Measurements from ENCODE around the gene SIGLEC7. TPM values are rescaled to one million over a fixed set of nuclear protein-coding genes. Genes with fewer than 3 reads are reported as not detected.

Gene SIGLEC7
- total RNA-seq, 4 donors from 2014 or later, result 0.54 to 1.0 TPM; not detected in 2

- peak; percentile 99 for DNase-seq
- Histone ChIP-seq H3K4me3 (replicated peaks in 1 of 3) (peak within 1 kb of the TSS; percentile 58 to 66 (median 61)), H3K9me3 (no peaks in the 10 kb centered on the region), H3K4me1 (peaks cover 10 to 17% of the 10 kb centered on the region in 2 donors), H3K27ac (peak within 1 kb of the TSS in 1 of 3 donors; percentile 4), H3K36me3 (peaks cover 0 to 6% of the 10 kb centered on the region in 2 donors), H3K27me3 (no peaks in the 10 kb centered on the region)
- WGBS, 2 donors, result 0 to 1% methylated on average over 27 to 29 of the region's 43 CpGs
- intact Hi-C loops (cut with DNase I), result loop anchor here (5.0 kb wide), 2 partner anchors 386 to 489 kb away; partner anchors contain the start of gene CLEC11A
- TF ChIP-seq CTCF (IDR thresholded peaks at IDR 0.05) (peak in 2 of 6 experiments; percentile 37 to 42), POLR2A (IDR thresholded peaks at IDR 0.05) (peak in 1 of 2 donors; percentile 61)
Measured at GRCh38 chr19:51108066-51108804, 33.9 kb upstream of the SIGLEC7 start, which contains the start of gene CTU1. Gene CTU1 (minus strand): TSS chr19:51108409. CDS start chr19:51104569, 3,840 bp downstream.

DNA sequence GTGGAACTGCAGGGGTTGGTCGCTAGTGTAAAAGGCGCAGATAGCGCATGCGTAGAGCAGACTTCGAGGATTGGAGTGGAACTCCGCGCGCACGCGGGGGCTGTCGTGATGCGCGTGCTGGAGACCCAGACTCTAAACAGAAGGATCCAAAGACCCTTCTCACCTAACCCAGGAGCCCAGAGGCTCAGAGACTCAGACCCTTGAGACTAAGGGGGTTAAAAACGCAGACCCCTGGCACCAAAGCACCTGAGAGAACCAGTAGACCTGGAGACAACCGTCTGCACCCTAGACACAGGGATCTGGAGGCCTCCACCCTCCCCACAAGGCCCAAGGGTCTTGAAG, 33.3 kb upstream of the SIGLEC7 start:
- Histone ChIP-seq H3K4me1 (peaks cover 10 to 17% of the 10 kb centered on the region in 2 donors), H3K27ac (peak overlapping the region in 1 of 3 donors; percentile 4), H3K27me3 (no peaks in the 10 kb centered on the region), H3K36me3 (peaks cover 0 to 3% of the 10 kb centered on the region in 2 donors), H3K4me3 (replicated peaks in 1 of 3) (peak overlapping the region in 2 of 3 donors; percentile 28 to 66), H3K9me3 (no peaks in the 10 kb centered on the region)
- intact Hi-C loops (cut with DNase I), result loop anchor here (5.0 kb wide), 2 partner anchors 386 to 489 kb away; partner anchors contain the start of gene CLEC11A
- DNase-seq, result no peak
- TF ChIP-seq CTCF (IDR thresholded peaks at IDR 0.05) (peak in 1 of 6 experiments; percentile 11), POLR2A (IDR thresholded peaks at IDR 0.05) (no peak)
- 1 to 2% methylated on average over 13 to 15 of the region's 15 CpGs for WGBS, 2 donors

DNA sequence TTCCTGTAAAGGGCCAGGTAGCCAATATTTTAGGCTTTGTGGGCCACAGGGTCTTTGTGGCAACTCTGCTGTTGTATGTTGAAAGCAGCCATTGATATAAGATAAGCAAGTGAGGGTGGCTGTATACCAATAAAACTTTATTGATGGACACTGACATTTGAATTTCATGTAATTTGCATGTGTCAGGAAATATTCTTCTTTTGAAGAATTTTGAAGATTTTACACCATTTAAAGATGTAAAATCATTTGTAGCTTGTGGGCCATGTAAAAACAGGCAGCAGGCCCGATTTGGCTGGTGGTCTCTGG, 31.5 kb upstream of the SIGLEC7 start:
- Histone ChIP-seq H3K27me3 (no peaks in the 10 kb centered on the region), H3K36me3 (no peaks in the 10 kb centered on the region), H3K9me3 (no peaks in the 10 kb centered on the region), H3K27ac (no peak overlapping the region), H3K4me1 (peaks cover 10 to 17% of the 10 kb centered on the region in 2 donors), H3K4me3 (replicated peaks in 1 of 3) (no peak overlapping the region)
- no peak for DNase-seq
- 54 to 59% methylated on average over 1 of the region's 1 CpG for WGBS, 2 donors
- TF ChIP-seq CTCF (IDR thresholded peaks at IDR 0.05), result no peak
- no peak for TF ChIP-seq POLR2A (IDR thresholded peaks at IDR 0.05)
- intact Hi-C loops (cut with DNase I), result no loop called here

- no peak for DNase-seq
- Histone ChIP-seq H3K4me3 (replicated peaks in 1 of 3) (no peak overlapping the region), H3K27ac (no peak overlapping the region), H3K9me3 (no peaks in the 10 kb centered on the region), H3K36me3 (no peaks in the 10 kb centered on the region), H3K4me1 (peaks cover 10 to 17% of the 10 kb centered on the region in 2 donors), H3K27me3 (no peaks in the 10 kb centered on the region)
- WGBS, 2 donors, result 29 to 43% methylated on average over 6 of the region's 6 CpGs
- intact Hi-C loops (cut with DNase I), result no loop called here
- TF ChIP-seq POLR2A (IDR thresholded peaks at IDR 0.05) (no peak), CTCF (IDR thresholded peaks at IDR 0.05) (no peak)
Measured at GRCh38 chr19:51111606-51112005, 30.5 kb upstream of the SIGLEC7 start.

- Histone ChIP-seq H3K27ac (no peak overlapping the region), H3K36me3 (no peaks in the 10 kb centered on the region), H3K4me3 (replicated peaks in 1 of 3) (no peak overlapping the region), H3K27me3 (no peaks in the 10 kb centered on the region), H3K4me1 (no peaks in the 10 kb centered on the region), H3K9me3 (no peaks in the 10 kb centered on the region)
- DNase-seq, result no peak
- intact Hi-C loops (cut with DNase I), result no loop called here
- TF ChIP-seq POLR2A (IDR thresholded peaks at IDR 0.05) (no peak), CTCF (IDR thresholded peaks at IDR 0.05) (no peak)
- WGBS, 2 donors, result 80 to 81% methylated on average over 6 of the region's 6 CpGs
Measured at GRCh38 chr19:51114087-51114729, 27.9 kb upstream of the SIGLEC7 start.

All from thyroid gland (tissue), 4 donors.